NCI-H187 treated with DMSO at 0.1 percent for 48 hours (cell line): Measurements from ENCODE around the gene GPR15LG.
A peak's percentile ranks its signal among the peaks of the same experiment; 100 is the strongest.
"Not testable (repeated sequence)": the region's sequence is repeated elsewhere in the genome, so short reads cannot be mapped to it uniquely, and the experiment has no call there.

Experiments
- DNase-seq: peaks from one replicate; lab custom pipeline; 2025; lab: John Stamatoyannopoulos, UW

The GPR15LG gene

DNA sequence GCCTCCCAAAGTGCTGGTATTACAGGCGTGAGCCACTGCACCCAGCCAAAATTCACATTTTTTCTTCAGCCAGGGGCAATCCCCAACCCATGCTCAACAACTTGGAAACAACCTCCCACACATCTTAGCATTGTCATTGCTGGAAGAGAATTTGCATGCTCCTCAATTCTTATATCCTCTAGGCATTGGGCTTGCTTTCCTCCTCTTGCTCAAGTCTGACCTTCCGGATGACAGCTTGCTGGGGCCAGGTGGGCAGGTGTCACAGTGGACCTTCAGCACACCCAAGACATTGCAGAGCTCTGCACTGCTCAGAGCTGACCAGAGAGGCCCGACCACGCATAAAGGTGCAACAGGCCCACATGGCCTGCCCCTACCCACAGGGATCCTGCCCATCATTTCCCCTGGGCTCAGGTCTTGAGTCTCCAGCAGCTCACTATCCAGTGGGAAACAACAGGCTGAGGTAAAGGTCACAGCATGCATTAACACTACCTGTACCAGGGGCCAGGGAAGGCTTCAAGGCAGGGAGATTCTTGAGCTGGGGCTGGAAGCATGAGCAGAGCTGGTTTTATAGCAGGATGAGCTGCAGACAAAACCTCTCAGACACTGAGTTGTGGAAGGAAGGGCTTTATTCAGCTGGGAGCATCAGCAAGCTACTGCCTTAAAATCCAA is 6.8 kb upstream of the GPR15LG start:
- DNase-seq = no peak

DNA sequence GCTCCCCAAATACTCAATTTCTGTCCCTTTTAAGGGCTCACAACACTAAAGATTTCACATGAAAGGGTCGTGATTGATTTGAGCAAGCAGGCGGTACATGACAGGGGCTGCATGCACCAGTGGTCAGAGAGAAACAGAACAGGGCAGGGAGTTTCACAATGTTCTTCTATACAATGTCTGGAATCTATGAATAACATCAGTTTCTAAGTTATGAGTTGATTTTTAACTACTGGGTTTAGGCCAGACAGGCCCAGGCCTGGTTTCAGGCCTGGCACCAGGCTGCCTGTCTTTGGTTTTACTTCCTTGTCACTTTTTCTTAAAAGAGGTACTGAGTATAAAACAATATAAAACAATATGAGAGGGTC is 6.3 kb upstream of the GPR15LG start:
- DNase-seq = not testable (repeated sequence)

DNA sequence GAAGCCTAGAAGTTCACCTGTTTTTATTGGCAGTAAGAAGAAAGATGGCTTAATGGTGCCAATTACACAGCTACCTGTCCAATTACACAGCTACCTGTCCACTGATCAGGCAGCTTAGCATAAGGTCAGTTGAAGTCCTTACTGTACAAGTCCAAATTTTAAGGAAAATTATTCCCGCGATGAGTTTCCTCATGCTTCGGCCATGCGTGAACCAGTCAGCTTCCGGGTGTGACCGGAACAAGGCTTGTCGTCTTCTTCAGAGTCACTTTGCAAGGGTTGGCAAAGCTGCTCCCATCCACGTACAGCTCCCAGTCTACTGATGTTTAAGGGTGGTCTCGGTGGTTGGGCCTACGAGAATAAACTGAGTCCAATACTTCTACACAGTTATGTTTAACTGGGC is 5.2 kb upstream of the GPR15LG start:
- not testable (repeated sequence) for DNase-seq

DNA sequence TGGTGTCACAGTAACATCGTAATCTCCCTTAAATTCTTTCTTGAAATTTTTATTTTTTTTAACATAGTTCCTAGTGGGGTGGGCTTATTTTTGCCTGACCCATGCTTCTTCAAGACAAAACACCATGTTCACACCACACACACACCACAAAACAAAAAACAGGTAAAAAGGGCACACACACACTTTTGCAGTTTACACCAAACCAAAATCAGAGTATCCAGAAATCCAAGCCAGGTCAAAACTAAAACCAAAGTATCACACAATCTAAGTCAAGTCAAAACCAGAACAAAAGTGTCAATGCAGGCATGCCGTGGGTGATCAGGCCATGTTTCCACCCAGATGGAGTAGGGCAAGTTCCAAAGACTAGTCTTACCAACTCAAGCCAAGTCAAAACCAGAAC is 2.4 kb upstream of the GPR15LG start:
- not testable (repeated sequence) for DNase-seq

DNA sequence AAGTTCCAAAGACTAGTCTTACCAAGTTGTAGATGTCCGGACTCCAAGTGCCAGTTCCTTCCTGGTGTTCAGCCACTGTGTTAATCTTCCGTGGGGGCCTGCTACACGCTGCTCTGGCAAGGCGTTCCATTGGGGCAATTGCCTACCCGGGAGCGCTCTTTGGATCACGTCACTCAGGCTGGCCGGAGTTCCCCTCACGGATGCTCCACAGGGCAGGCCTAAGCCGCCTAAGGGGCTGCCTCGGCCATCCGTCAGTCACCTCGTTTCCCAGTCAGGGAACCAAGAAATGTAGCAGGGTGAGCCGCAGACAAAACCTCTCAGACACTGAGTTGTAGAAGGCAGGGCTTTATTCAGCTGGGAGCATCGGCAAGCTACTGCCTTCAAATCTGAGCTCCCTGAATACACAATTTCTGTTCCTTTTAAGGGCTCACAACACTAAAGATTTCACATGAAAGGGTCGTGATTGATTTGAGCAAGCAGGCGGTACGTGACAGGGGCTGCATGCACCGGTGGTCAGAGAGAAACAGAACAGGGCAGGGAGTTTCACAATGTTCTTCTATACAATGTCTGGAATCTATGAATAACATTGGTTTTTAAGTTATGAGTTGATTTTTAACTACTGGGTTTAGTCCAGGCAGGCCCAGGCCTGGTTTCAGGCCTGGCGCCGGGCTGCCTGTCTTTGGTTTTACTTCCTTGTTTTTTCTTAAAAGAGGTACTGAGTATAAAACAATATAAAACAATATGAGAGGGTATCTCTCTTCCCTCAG is 1.7 kb upstream of the GPR15LG start:
- not testable (repeated sequence) for DNase-seq

DNA sequence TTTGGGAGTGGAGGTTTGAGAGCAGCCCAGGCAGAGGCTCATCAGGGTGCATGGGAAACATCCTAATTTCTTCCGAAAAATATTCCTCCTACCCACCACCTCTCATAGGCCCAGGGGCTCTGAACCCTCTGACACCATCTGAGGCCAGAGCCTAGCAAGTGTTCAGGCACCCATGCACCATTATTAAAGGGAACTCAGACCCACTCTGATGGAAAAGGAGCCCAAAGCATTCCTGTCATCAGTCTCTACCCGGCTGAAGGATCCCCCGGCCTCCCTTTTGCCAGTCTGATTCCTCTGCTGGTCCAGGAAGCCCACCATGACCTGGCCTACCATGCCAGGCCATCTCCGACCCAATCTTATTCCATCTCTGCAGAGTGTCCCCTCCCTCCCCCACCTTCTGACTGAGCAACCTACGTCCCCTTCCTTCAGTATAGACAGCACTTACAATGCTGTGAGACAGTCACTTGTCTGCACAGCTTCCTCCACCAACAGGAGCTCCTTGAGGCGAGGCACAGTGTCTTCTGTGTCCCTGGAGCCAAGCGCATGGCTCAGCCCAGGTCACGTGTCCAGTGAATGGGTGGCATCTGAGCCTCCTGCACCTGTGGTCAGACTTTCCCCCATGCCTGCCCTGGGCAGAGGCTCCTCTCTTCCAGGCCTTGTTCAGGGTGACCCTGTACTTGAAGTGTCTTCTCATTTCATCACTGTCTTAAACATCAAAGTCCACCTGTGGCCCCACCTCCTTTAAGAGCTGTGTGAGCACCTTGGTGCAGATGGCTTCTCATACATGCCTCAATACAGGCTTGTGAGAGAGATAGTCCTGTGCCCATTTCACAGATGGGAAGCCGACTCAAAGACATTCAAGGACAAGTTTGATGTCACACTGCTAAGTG is 889 bp upstream of the GPR15LG start:
- no peak for DNase-seq

DNA sequence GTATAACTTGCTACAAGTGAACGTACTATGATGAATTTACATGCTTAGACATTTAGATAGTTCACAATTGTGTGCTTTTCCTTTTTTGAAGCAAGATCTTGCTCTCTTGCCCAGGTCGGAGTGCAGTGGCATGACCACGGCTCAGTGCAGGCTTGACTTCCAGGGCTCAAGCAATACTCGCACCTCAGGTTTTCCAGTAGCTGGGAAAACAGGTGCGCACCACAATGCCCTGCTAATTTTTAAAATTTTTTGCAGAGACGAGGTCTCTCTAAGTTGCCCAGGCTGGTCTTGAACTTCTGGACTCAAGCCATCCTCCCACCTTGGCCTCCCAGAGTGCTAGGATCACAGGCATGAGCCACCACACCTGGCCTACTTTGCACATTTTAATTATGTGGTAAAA is 1.8 kb downstream of the GPR15LG start:
- no peak for DNase-seq

DNA sequence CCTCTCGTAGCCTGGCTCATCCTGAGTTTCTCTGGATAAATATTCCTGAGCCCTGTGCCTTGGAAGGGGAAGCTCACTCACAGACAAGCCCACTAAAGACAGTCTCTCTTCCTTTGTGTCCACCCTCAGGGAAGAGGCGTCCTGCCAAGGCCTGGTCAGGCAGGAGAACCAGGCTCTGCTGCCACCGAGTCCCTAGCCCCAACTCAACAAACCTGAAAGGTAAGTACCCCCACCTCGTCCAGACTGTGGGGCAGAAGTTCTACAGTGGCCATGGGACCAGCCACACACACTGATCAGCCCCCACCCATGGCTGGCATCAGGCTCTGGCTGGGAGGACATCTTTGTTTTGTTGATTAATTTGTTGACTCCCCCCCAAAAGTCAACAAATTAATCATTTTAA is 2.8 kb downstream of the GPR15LG start:
- no peak for DNase-seq

DNA sequence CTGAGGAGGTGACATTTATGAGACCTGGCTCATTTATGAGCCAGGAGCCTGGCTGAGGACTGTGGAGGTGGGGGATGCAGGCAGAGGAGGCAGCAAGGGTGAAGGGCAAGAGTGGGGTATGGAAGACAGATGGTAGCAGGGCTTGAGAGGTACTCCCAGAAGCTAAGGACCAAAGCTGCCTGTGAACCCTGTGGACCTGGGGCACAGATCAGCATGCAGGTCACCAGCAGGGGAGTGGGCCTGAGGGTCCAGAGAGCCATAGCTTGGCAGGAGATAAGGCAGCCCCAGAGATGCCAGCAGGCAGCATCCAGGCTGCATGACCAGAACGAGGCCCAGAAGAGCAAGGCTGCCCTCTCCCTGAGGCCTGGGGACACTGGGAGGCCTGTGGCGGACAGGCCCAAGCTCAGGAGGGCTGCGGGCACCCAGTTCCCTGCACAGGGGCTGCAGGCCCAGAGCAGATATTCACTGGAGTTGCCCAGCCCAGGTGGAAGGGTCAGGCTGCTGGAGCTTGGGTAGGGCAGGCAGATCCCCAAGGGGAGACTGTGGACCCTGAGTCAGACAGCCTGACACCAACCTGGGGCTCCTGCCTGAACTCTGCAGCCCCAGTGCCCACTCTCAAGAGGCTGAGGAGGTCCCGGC is 3.4 kb downstream of the GPR15LG start:
- no peak for DNase-seq

DNA sequence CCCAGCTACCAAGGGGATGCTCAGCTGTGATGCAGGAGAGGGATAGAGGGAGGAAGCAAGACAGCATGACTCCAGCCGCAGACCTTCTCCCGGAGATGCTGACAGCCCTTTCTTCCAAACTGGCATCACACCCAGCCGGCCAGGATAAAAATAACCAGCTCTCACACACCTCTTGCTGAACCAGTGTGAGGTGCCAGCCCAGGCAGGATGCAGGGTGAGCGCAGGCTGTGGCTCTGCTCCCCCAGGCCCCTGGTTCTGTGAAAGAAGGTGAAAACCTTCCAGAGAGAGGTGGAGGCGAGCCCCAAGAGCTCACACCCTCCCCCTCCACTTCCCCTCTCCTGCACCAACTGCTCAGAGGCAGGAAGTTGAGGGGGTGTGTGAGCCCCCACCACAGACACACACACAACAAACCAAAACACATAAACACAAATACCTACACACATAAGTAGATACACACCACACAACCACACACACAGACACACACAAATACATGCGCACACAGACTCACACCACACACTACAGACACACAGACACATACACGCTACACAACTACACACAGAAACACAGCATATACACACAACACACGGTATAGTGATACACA is 4.0 kb downstream of the GPR15LG start:
- no peak for DNase-seq

DNA sequence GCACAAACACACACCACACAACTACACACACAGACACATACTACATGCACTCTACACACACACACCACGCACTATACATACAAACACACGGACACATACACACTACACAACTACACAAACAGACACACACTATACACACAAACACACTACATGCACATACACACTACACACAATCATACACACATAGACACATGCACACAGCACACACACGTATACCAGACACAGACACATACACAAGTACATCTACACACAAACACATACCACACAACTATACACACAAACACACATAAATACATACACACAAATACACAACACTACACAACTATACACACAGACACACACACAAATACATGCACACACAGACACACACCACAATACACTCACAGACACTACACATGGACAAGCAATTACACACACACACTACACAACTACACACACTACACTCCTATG is 4.6 kb downstream of the GPR15LG start:
- DNase-seq = no peak

DNA sequence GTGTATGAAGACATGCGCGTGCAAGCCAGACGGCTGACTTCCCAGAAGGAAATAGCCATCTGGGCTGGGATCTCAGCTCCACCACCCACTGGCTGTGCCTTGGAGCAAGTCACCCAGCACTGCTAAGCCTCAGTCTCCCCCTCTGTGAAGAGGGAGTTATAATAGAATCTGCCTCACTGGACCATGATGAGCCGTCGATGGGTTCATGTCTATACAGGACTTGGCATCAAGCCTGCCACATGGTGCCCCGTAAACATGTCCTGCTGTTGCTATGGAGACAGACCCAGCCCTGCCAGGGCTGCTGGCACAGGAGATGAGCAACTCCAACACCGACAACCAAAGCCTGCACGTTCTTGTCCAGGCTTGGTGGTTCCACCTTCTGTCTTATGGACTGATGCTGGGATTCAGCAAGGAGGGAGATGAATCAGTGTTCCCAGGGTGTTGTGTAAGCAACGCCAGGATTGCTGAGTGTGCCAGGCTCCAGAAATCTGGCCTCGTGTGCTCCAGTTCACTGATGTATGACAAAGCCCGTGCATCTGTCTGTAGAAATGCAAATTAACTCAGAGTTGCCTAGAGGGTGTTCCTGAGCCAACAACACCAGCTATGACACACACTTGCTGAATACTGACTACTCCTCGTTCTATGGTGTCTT is 5.6 kb downstream of the GPR15LG start:
- DNase-seq = peak; percentile 23

DNA sequence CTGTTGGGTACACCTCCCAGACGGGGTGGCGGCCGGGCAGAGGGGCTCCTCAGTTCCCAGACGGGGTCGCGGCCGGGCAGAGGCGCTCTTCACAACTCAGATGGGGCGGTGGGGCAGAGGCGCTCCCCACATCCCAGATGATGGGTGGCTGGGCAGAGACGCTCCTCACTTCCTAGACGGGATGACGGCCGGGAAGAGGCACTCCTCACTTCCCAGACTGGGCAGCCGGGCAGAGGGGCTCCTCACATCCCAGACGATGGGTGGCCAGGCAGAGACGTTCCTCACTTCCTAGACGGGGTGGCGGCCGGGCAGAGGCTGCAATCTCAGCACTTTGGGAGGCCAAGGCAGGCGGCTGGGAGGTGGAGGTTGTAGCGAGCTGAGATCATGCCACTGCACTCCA is 6.8 kb downstream of the GPR15LG start:
- not testable (repeated sequence) for DNase-seq

DNA sequence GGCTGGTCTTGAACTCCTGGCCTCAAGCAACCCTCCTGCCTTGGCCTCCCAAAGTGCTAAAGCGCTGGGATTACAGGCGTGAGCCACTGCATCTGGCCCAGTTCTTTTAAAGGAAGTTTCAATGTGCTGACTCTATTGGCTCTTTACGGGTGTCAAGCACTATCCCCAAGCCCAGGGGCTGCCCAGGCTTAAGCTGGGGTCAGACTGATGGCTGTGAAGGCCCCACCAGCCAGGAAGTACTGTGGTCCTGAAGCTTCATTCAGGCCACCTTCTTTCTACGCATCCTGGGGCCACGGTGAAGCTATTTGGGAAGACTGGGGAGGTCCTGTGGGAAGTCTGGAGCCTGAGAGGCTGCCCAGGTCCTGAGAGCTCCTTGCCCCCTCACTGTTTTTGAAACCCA is 8.0 kb downstream of the GPR15LG start:
- DNase-seq = no peak

DNA sequence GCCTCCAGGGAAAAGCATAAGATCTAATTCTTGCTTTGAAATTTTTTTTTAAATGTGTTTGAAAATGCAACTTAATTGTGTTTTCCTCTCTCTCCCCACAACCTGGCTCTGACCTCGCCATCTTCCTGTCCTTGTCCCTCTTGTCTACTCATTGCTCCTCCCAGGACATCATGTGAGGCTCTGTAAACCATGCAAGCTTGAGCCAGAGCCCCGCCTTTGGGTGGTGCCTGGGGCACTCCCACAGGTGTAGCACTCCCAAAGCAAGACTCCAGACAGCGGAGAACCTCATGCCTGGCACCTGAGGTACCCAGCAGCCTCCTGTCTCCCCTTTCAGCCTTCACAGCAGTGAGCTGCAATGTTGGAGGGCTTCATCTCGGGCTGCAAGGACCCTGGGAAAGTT is 10.9 kb downstream of the GPR15LG start:
- peak; percentile 3 for DNase-seq

DNA sequence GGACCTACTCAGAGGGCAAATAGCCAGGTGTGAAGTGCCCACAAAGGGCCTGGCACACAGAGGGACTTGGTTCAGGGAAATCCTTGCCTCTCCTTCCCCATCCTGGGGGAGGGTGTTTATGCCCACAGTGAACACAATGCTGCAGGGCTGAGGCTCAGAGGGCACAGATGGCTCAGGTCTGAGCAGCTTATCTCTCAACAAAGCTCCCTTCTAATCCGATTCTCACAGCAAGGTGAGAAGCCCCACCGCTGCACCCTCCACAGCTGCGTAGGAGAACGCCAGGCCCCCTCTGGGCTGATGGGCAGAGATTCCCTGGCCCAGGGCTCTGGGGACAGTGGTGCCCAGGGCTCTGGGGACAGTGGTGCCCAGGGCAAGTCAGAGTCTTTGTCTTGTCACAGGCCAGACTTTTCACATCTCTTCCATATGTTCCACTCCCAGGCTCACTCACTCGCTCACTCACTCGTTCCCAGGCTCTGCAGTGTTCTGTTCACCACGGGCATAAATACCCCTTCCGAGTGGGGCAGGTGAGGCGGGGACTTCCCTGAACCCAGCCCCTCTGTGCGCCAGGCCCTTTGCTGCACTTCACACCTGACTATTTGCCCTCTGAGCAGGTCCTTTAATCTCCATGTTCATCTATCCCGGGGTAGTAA is 12.1 kb downstream of the GPR15LG start:
- DNase-seq = no peak

DNA sequence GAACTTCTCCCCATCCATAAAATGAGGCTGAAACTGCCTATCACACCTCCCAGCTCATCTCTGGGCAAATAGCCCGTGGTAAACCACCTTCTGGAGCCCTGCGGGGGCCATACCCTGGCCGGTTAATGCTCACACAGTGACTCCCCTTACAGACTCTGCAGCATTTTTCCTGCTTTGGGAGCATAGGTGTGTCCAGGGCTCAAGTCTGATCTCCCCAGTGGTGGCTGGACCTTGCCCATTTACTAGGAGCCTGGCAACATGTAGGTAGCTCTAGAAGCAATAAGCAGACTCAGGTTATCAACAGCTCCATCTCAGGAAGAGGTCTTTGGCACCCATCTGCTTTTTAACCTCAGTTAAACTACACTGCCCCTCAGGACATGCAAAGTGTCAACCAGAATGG is 15.2 kb downstream of the GPR15LG start:
- DNase-seq = no peak

DNA sequence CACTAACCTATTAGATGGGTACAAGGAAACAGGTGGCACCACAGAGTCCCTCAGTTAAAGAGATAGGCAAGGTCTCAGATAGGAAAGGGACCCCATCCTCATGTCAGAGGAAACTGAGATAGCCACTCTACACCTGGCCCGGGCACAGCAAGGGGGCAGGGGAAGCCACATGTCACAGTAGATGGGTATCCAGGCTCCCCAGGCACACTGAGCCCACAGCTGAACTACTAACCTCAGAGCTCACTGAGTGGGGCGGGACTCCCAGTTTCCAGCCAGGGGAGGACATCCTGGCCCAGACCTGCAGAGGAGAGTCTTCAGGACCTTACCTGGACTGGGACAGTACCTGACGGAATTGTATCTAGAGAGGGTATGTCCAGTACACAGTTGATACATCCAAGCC is 17.0 kb downstream of the GPR15LG start:
- no peak for DNase-seq

DNA sequence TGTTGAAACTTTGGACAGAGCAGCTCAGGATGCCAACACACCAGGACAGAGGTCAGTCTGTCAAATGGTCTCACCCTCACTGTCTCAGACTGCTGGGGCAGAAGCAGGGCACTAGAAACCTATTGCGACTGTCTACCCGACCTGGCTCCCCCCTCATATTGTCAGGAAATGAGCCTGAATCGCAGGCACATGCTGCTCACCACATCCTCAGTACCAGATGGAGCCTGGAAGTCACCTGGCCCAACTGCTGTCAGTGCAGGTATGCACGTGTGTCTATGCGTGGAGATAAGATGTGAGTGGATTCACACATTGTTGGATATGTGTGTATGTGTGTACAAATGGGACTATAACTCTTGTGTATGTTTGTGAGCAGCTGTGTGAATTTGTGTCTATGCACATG is 17.5 kb downstream of the GPR15LG start:
- no peak for DNase-seq

DNA sequence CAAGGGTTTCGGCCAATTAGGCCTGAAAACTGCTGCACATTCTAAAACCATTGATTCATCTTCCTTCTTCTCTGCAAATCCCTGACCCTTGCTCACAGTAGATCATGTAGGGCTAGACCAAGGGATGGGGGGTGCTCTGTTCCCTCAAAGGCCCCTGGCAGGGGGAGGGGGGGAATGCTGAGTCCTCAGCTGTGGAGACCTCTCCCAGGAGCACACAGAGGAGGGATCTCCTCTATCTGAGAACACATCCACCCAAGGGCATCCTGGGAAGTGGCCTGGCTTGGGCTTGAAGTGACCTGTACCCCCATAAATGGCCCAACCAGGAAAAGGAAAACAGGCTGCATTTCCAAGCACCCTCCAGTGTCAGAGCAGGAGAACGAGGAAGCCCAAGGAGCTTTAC is 19.7 kb downstream of the GPR15LG start:
- no peak for DNase-seq
